ENCODE measurements around the gene OR13C4. TPM values are rescaled to one million over a fixed set of nuclear protein-coding genes. Genes with fewer than 3 reads are reported as not detected.

Gene OR13C4
- total RNA-seq (2012; rRNA removed) (not detected in 2 replicates), polyA plus RNA-seq (2012; rRNA removed) (not detected in 2 replicates), Bru-seq, nascent RNA (not detected), BruChase-seq, experiment 1, labeled RNA remaining after a 6-hour chase (not detected), BruChase-seq, experiment 2, labeled RNA remaining after a 2-hour chase (not detected)
- not detected in 2 replicates for polyA plus RNA-seq (2012; cell fraction: cytosol; rRNA removed)
- polyA plus RNA-seq (2012; cell fraction: nucleus; rRNA removed; ENCODE audit: low replicate concordance): not detected in 2 replicates
- long read RNA-seq: 0 reads

- no peaks in the 10 kb centered on the region for H3K4me1 ChIP-seq (ENCODE audit: control insufficient read depth, insufficient read depth, low read length)
- in situ Hi-C loops (cut with MboI; ENCODE audit: low sequenced_read_pairs) (no loop called here), intact Hi-C loops (cut with micrococcal nuclease) (no loop called here), dilution Hi-C loops (cut with HindIII; ENCODE audit: low sequenced_read_pairs, unreplicated experiment) (no loop called here)
- no peak for ATAC-seq (ENCODE audit: low read depth)
- no peaks in the 10 kb centered on the region for H3K79me1 ChIP-seq (ENCODE audit: low read depth in 1 of 2, low read length in 2 of 2)
- H4K8ac ChIP-seq (ENCODE audit: low read depth in 2 of 2, low read length in 2 of 2): no peak within 1 kb of the TSS
- TF ChIP-seq CTCF (conservative IDR thresholded peaks at IDR 0.05; ENCODE audit: low read depth, low read length): no peak
- TF ChIP-seq CHD1 (IDR thresholded peaks at IDR 0.05; ENCODE audit: low read depth, low read length): no peak
- TF ChIP-seq MXI1 (IDR thresholded peaks at IDR 0.05; ENCODE audit: borderline replicate concordance, low read depth, low read length): no peak
- TF ChIP-seq CEBPB (IDR thresholded peaks at IDR 0.05; ENCODE audit: low read depth, low read length): no peak
- no peak for TF ChIP-seq RCOR1 (IDR thresholded peaks at IDR 0.05; ENCODE audit: insufficient replicate concordance, low read length)
- no peak for TF ChIP-seq RAD21 (IDR thresholded peaks at IDR 0.05; ENCODE audit: low read length)
- BruUV-seq (replicated peaks): no TSS peak
- no peak within 1 kb of the TSS for H3K27ac ChIP-seq (ENCODE audit: insufficient read depth, low read length)
- H2BK15ac ChIP-seq (ENCODE audit: low read depth, low read length): no peak within 1 kb of the TSS
- H4K20me1 ChIP-seq (ENCODE audit: insufficient read depth, low read length): no peaks in the 10 kb centered on the region
- no peak within 1 kb of the TSS for H2AK5ac ChIP-seq (ENCODE audit: low read depth, low read length)
- no peaks in the 10 kb centered on the region for H3K36me3 ChIP-seq (ENCODE audit: control insufficient read depth, insufficient read depth, low read length)
- H3K18ac ChIP-seq (ENCODE audit: low read depth, low read length): no peak within 1 kb of the TSS
- no peak within 1 kb of the TSS for H2BK20ac ChIP-seq (ENCODE audit: low read depth, low read length)
- H3K9ac ChIP-seq (ENCODE audit: low read depth, low read length): no peak within 1 kb of the TSS
- no peak within 1 kb of the TSS for H3K14ac ChIP-seq (replicated peaks; ENCODE audit: low read depth, low read length)
- H3K4ac ChIP-seq (ENCODE audit: low read depth, low read length): no peak within 1 kb of the TSS
- H3K27me3 ChIP-seq (ENCODE audit: control insufficient read depth, insufficient read depth, low read length): no peaks in the 10 kb centered on the region
- no peak within 1 kb of the TSS for H2AK9ac ChIP-seq (replicated peaks; ENCODE audit: low read depth, low read length, poor library complexity)
- H4K91ac ChIP-seq (ENCODE audit: insufficient read depth, low read depth, low read length): no peak within 1 kb of the TSS
- H2AFZ ChIP-seq (replicated peaks; ENCODE audit: low read length, poor library complexity): no peak within 1 kb of the TSS
- H2BK5ac ChIP-seq (ENCODE audit: low read depth, low read length, poor library complexity, severe bottlenecking): no peak within 1 kb of the TSS
- no peak within 1 kb of the TSS for H3K4me3 ChIP-seq (ENCODE audit: insufficient read depth, low read depth, low read length)
- H4K5ac ChIP-seq (ENCODE audit: low read depth, low read length): no peak within 1 kb of the TSS
- no peak for DNase-seq
- no peak within 1 kb of the TSS for H3K56ac ChIP-seq (ENCODE audit: extremely low read depth, insufficient read depth, low read length)
- ChIA-PET POLR2A (ENCODE audit: unreplicated experiment) (no interaction called here), CTCF (no interaction called here)
- no peaks in the 10 kb centered on the region for H3K9me1 ChIP-seq (ENCODE audit: insufficient read depth, low read length)
- no peak within 1 kb of the TSS for H3K4me2 ChIP-seq (ENCODE audit: low read depth, low read length)
- no peak within 1 kb of the TSS for H2BK120ac ChIP-seq (ENCODE audit: low read depth, low read length)
- H3K9me3 ChIP-seq (ENCODE audit: control insufficient read depth, insufficient read depth, low read length): peaks cover 4% of the 10 kb centered on the region; the same call in 1 of the 2 replicates
- no peak within 1 kb of the TSS for H3K23ac ChIP-seq (ENCODE audit: low read depth, low read length)
These were observed at the start of gene OR13C4 for GRCh38 chr9:104527109-104527508. Gene OR13C4, minus strand, starts transcription at chr9:104527209. Its CDS starts 0 bp downstream, at chr9:104527209.

Data from IMR-90 (cell line).